K562 (cell line): ENCODE results near the gene DIP2B. TPM values are rescaled to one million over a fixed set of nuclear protein-coding genes. Genes with fewer than 3 reads are reported as not detected.

Source experiments
- ETS1 ChIP-seq: conservative IDR thresholded peaks from 2 replicates; pipeline ENCODE4 v1.6.1; 2011; ENCODE audit warnings: low read depth, mild to moderate bottlenecking, low read length; ENCODE audit not compliant: control insufficient read depth
- MECOM ChIP-seq: fragments of 250-450 bp; sonication (Bioruptor Pico); IDR thresholded peaks from 2 replicates; pipeline ENCODE4 v1.8.0; 2022; ENCODE audit warnings: inconsistent platforms
- NR2C2 ChIP-seq, 2 experiments: fragments of 200-800 bp in 1 of 2; sonication (Bioruptor generic) in 1 of 2; sonication (generic) in 1 of 2; formaldehyde crosslinking in 1 of 2; IDR thresholded peaks; 2 replicates each; pipeline versions ENCODE4 v1.6.1 to v1.8.0; 2016 to 2022; ENCODE audit warnings: mild to moderate bottlenecking in 1 of 2, missing compliant biosample characterization in 1 of 2, missing genetic modification characterization in 1 of 2, missing genetic modification reagents in 1 of 2
- SIRT6 ChIP-seq: IDR thresholded peaks from one replicate; pipeline ENCODE4 v1.6.1; 2012; ENCODE audit warnings: low read depth, mild to moderate bottlenecking, control low read depth, inconsistent platforms, low read length, moderate library complexity
- TAF1 ChIP-seq: IDR thresholded peaks from 2 replicates; pipeline ENCODE4 v1.6.1; 2011; ENCODE audit warnings: mild to moderate bottlenecking, low read length, moderate library complexity; ENCODE audit not compliant: insufficient read depth, control insufficient read depth, severe bottlenecking; ENCODE audit errors: extremely low read depth
- ZNF121 ChIP-seq: sonication (generic); formaldehyde crosslinking; conservative IDR thresholded peaks from 2 replicates; pipeline ENCODE4 v1.8.0; 2022; ENCODE audit warnings: missing genetic modification reagents
- ZNF609 ChIP-seq: sonication (generic); formaldehyde crosslinking; IDR thresholded peaks from 2 replicates; pipeline ENCODE4 v1.8.1; 2023; ENCODE audit warnings: missing genetic modification reagents, mild to moderate bottlenecking, borderline replicate concordance
- polyA plus RNA-seq, 8 experiments: library from polyadenylated mRNA; depleted of rRNA in 4 of 8; stranded (reverse) in 5 of 8; unstranded in 3 of 8; fragments of >200 nt; fragmentation: Nextera tagmentation in 2 of 8; fragmentation: Illumina TruSeq in 1 of 8; extraction: Ambion mirVana in 2 of 8; extraction: Trizol in 1 of 8; gene quantifications; 2 replicates each; pipeline versions ENCODE4 v1.2.1 to v1.2.3, GENCODE V29; 2011 to 2014; ENCODE audit warnings: inconsistent platforms in 1 of 8, missing spikeins in 1 of 8
- total RNA-seq, 7 experiments: library from RNA; depleted of rRNA in 6 of 7; stranded (reverse); fragments of >200 nt in 6 of 7; fragmentation: Illumina TruSeq in 2 of 7; extraction: Trizol in 2 of 7; gene quantifications; 2 replicates each; pipeline versions ENCODE4 v1.2.1 to v1.2.3, GENCODE V29; 2011 to 2021; ENCODE audit warnings: low replicate concordance in 1 of 7
- TF ChIP-seq, protein P1 (sequence below): sonication (generic); formaldehyde crosslinking; IDR thresholded peaks from 2 replicates; pipeline ENCODE4 v1.8.0; 2022; ENCODE audit warnings: mild to moderate bottlenecking, missing genetic modification reagents

The DIP2B gene
- total and polyA plus RNA-seq, 9 of the 15 experiments (the other 6 are each of a cell fraction or from before 2014, with no cell fraction given), result 4.6 to 26.1 (median 18.8) TPM

DNA sequence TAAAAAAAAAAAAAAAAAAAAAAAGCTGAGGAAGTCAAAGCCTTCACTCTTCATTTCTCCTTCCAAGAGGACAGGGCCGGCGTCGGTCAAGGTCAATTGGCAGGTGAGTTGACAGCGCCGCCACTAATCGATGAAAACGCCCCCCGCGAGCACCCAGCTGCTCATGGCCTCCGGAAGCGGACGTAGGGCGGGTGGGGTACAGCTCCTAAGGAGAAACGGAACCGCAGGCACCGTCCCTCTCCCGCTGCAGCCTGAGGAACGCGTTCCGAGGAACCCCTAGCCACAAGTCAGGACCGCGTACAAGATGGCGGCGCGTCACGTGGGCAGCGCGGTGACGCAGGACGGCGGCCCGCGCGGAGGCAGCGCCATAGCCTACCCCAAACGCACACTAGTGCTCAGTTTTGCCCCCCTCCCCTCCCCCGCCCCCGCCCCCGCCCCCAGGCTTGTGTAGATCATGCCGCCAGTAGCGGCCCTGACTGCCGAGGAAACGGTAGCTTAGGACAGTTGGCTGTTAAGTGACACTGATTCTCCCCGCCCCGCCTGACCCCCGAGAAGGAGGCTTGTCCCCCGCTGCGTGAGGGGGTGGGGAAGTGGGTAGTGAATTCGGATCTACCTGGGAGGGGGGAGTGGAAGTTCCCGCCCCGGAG lies 259.0 kb downstream of the DIP2B start, which contains the start of gene ATF1 (continued):
- TF ChIP-seq ETS1 (peak; percentile 62; the same call in 1 of the 2 replicates), TAF1 (peak; percentile 89), NR2C2 (CRISPR knock-in tag; IDR thresholded peaks at IDR 0.05) (0 out of 2 replicates have a peak, but pooled peaks have one; percentile 17), NR2C2 (tag; IDR thresholded peaks at IDR 0.05) (0 out of 2 replicates have a peak, but pooled peaks have one; percentile 34), MECOM (CRISPR knock-in tag) (no peak), ZNF121 (CRISPR knock-in tag) (no peak), SIRT6 (no peak), ZNF609 (CRISPR knock-in tag) (no peak)
- TF ChIP-seq, protein P1, sequence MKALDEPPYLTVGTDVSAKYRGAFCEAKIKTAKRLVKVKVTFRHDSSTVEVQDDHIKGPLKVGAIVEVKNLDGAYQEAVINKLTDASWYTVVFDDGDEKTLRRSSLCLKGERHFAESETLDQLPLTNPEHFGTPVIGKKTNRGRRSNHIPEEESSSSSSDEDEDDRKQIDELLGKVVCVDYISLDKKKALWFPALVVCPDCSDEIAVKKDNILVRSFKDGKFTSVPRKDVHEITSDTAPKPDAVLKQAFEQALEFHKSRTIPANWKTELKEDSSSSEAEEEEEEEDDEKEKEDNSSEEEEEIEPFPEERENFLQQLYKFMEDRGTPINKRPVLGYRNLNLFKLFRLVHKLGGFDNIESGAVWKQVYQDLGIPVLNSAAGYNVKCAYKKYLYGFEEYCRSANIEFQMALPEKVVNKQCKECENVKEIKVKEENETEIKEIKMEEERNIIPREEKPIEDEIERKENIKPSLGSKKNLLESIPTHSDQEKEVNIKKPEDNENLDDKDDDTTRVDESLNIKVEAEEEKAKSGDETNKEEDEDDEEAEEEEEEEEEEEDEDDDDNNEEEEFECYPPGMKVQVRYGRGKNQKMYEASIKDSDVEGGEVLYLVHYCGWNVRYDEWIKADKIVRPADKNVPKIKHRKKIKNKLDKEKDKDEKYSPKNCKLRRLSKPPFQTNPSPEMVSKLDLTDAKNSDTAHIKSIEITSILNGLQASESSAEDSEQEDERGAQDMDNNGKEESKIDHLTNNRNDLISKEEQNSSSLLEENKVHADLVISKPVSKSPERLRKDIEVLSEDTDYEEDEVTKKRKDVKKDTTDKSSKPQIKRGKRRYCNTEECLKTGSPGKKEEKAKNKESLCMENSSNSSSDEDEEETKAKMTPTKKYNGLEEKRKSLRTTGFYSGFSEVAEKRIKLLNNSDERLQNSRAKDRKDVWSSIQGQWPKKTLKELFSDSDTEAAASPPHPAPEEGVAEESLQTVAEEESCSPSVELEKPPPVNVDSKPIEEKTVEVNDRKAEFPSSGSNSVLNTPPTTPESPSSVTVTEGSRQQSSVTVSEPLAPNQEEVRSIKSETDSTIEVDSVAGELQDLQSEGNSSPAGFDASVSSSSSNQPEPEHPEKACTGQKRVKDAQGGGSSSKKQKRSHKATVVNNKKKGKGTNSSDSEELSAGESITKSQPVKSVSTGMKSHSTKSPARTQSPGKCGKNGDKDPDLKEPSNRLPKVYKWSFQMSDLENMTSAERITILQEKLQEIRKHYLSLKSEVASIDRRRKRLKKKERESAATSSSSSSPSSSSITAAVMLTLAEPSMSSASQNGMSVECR (CRISPR knock-in tag), result peak; percentile 88
